ENCODE measurements around the gene SPTBN2. TPM values are rescaled to one million over a fixed set of nuclear protein-coding genes. Genes with fewer than 3 reads are reported as not detected.
A peak's percentile ranks its signal among the peaks of the same experiment; 100 is the strongest.

Gene SPTBN2
- total RNA-seq, 2 experiments from 2014 or later = not detected

DNA sequence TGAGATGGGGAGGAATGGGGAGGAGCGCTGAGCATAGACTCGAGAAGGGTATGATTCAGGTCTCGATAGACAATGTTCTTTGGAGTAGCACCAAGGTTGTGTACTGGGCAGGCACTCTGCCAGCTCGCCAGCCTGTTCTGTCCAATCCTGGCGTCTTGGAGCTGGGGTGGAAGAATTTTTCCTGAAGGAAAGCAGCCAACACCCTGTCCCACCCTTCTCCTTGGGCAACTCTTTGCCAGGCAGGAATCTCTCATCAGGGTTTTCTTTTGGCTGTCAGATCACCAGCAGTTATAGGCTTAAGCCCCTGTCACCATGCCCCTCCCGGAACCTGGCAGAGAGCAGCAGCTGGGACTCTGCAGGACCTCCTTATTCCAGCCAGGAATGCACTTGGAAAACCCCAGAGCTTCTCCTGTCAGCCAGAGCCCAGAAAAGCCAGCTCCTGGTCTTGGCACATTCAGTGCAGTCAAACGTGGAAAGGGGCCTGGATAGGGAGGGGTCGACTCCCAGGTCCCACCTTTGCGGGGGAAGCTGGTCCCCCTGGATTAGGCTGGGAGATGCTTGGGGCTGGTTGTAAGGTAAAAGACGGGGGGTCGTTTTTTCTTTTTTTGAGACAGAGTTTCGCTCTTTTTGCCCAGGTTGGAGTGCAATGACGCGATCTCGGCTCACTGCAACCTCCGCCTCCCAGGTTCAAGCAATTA is 14.4 kb upstream of the SPTBN2 start:
- Histone ChIP-seq H3K9me3 (ENCODE audit: control insufficient read depth in 1 of 2, insufficient read depth in 1 of 2, low read length in 2 of 2) (no peaks in the 10 kb centered on the region), H3K4me1 (ENCODE audit: insufficient read depth, low read length) (peaks cover 21% of the 10 kb centered on the region), H3K27me3 (ENCODE audit: control insufficient read depth in 1 of 2, insufficient read depth in 2 of 2, low read length in 2 of 2) (no peaks in the 10 kb centered on the region), H3K36me3 (ENCODE audit: insufficient read depth, low read length) (no peaks in the 10 kb centered on the region), H3K27ac (ENCODE audit: low read depth in 1 of 2, low read length in 2 of 2) (no peak overlapping the region), H3K4me3 (ENCODE audit: low read length) (no peak overlapping the region)
- TF ChIP-seq, protein P1, sequence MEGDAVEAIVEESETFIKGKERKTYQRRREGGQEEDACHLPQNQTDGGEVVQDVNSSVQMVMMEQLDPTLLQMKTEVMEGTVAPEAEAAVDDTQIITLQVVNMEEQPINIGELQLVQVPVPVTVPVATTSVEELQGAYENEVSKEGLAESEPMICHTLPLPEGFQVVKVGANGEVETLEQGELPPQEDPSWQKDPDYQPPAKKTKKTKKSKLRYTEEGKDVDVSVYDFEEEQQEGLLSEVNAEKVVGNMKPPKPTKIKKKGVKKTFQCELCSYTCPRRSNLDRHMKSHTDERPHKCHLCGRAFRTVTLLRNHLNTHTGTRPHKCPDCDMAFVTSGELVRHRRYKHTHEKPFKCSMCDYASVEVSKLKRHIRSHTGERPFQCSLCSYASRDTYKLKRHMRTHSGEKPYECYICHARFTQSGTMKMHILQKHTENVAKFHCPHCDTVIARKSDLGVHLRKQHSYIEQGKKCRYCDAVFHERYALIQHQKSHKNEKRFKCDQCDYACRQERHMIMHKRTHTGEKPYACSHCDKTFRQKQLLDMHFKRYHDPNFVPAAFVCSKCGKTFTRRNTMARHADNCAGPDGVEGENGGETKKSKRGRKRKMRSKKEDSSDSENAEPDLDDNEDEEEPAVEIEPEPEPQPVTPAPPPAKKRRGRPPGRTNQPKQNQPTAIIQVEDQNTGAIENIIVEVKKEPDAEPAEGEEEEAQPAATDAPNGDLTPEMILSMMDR (IDR thresholded peaks at IDR 0.05) = no peak
- Mint-ChIP-seq H3K27ac (no peak overlapping the region), H3K27me3 (no peaks in the 10 kb centered on the region), H3K9me3 (no peaks in the 10 kb centered on the region), H3K4me1 (ENCODE audit: low read depth) (peaks cover 13% of the 10 kb centered on the region), H3K4me3 (peak overlapping the region; percentile 91), H3K36me3 (ENCODE audit: low read depth) (no peaks in the 10 kb centered on the region)
- ATAC-seq (ENCODE audit: poor library complexity) (no peak), DNase-seq (no peak)
- ChIA-PET POLR2A (interaction anchor here (0.6 kb wide), 1 partner anchor 153 kb away, joined by 3 read pairs; no protein-coding TSS in a partner anchor), CTCF (no interaction called here)
- intact Hi-C loops (cut with DNase I, micrococcal nuclease) = no loop called here

DNA sequence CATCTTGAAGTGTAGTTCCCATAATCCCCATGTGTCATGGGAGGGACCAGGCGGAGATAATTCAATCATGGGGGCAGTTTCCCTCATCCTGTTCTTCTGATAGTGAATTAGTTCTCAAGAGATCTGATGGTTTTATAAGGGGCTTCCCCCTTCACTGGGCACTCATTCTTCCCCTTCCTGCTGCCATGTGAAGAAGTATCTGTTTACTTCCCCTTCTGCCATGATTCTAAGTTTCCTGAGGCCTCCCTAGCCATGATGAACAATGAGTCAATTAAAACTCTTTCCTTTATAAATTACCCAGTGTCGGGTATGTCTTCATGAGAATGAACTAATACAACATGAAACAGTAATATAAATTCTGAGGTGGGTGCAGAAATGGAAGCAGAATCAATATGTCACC is 12.1 kb upstream of the SPTBN2 start:
- H3K27me3 ChIP-seq (ENCODE audit: control insufficient read depth in 1 of 2, insufficient read depth in 2 of 2, low read length in 2 of 2) = no peaks in the 10 kb centered on the region
- Mint-ChIP-seq H3K4me3 (no peak overlapping the region), H3K4me1 (ENCODE audit: low read depth) (peaks cover 9% of the 10 kb centered on the region), H3K9me3 (no peaks in the 10 kb centered on the region), H3K27ac (no peak overlapping the region), H3K27me3 (no peaks in the 10 kb centered on the region), H3K36me3 (ENCODE audit: low read depth) (no peaks in the 10 kb centered on the region)
- CTCF ChIA-PET = no interaction called here
- H3K36me3 ChIP-seq (ENCODE audit: insufficient read depth, low read length) = no peaks in the 10 kb centered on the region
- POLR2A ChIA-PET = no interaction called here
- no peaks in the 10 kb centered on the region for H3K9me3 ChIP-seq (ENCODE audit: control insufficient read depth in 1 of 2, insufficient read depth in 1 of 2, low read length in 2 of 2)
- no peak overlapping the region for H3K27ac ChIP-seq (ENCODE audit: low read depth in 1 of 2, low read length in 2 of 2)
- ATAC-seq (ENCODE audit: poor library complexity) (no peak), DNase-seq (no peak)
- TF ChIP-seq, protein P1 (IDR thresholded peaks at IDR 0.05) = no peak
- intact Hi-C loops (cut with DNase I, micrococcal nuclease) = no loop called here
- peaks cover 21% of the 10 kb centered on the region for H3K4me1 ChIP-seq (ENCODE audit: insufficient read depth, low read length)
- no peak overlapping the region for H3K4me3 ChIP-seq (ENCODE audit: low read length)

DNA sequence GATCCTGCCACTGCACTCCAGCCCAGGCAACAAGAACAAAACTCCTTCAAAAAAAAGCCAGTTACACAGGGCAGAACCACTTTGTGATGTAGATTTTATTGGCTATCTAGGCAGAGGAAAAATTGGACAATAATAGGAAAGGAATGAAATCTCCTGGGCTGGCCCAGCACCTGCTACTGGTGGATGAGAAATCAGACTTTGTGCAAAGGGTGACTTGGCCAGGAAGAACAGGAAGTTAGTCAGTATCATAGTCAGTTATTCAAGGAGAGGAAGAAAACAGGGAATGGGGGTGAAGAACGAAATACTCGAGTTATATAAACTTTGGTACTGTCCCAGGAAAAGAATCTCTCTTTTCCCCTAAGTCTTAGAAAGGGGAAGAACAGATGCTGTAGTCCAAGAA is 11.0 kb upstream of the SPTBN2 start:
- Histone ChIP-seq H3K27me3 (ENCODE audit: control insufficient read depth in 1 of 2, insufficient read depth in 2 of 2, low read length in 2 of 2) (no peaks in the 10 kb centered on the region), H3K27ac (ENCODE audit: low read depth in 1 of 2, low read length in 2 of 2) (no peak overlapping the region), H3K9me3 (ENCODE audit: control insufficient read depth in 1 of 2, insufficient read depth in 1 of 2, low read length in 2 of 2) (no peaks in the 10 kb centered on the region), H3K36me3 (ENCODE audit: insufficient read depth, low read length) (no peaks in the 10 kb centered on the region), H3K4me1 (ENCODE audit: insufficient read depth, low read length) (peaks cover 13% of the 10 kb centered on the region), H3K4me3 (ENCODE audit: low read length) (no peak overlapping the region)
- Mint-ChIP-seq H3K27ac (no peak overlapping the region), H3K4me3 (no peak overlapping the region), H3K4me1 (ENCODE audit: low read depth) (peaks cover 5% of the 10 kb centered on the region), H3K9me3 (no peaks in the 10 kb centered on the region), H3K27me3 (no peaks in the 10 kb centered on the region), H3K36me3 (ENCODE audit: low read depth) (no peaks in the 10 kb centered on the region)
- no peak for ATAC-seq (ENCODE audit: poor library complexity)
- ChIA-PET CTCF (no interaction called here), POLR2A (no interaction called here)
- intact Hi-C loops (cut with DNase I, micrococcal nuclease) = no loop called here
- DNase-seq = no peak
- TF ChIP-seq, protein P1 (IDR thresholded peaks at IDR 0.05) = no peak

All from CD4-positive, alpha-beta T cell (primary cell).